PC-3 (cell line): ENCODE results near the gene KNDC1.

Experiments used
- CTCF ChIP-seq: fragments of 300-600 bp; sonication (generic); conservative IDR thresholded peaks from 2 replicates; pipeline ENCODE4 v1.5.1; 2017; ENCODE audit warnings: antibody characterized with exemption, low read depth, mild to moderate bottlenecking, low read length
- EZH2 ChIP-seq: fragments of 300-600 bp; sonication (generic); IDR thresholded peaks from one replicate; pipeline ENCODE4 v1.6.1; 2017; ENCODE audit warnings: antibody characterized with exemption, mild to moderate bottlenecking, low read length; ENCODE audit not compliant: unreplicated experiment
- EZH2phosphoT487 ChIP-seq: fragments of 300-600 bp; sonication (generic); IDR thresholded peaks from 2 replicates; pipeline ENCODE4 v1.6.1; 2018; ENCODE audit warnings: mild to moderate bottlenecking, antibody characterized with exemption, low read length, borderline replicate concordance

- no peak for TF ChIP-seq CTCF
- no peak for TF ChIP-seq EZH2
- no peak for TF ChIP-seq EZH2phosphoT487
These were observed 99.6 kb downstream of the KNDC1 start for GRCh38 chr10:133259602-133259989.
